Measurements from ENCODE around the gene SLC7A1.
"Not testable (repeated sequence)": the region's sequence is repeated elsewhere in the genome, so short reads cannot be mapped to it uniquely, and the experiment has no call there.

The SLC7A1 gene

GRCh38 chr13:29595380-29596063, at the start of gene SLC7A1:
TSS of gene SLC7A1 (minus strand) at chr13:29595688. CDS start at chr13:29536188, 59,500 bp downstream.
- DNase-seq (ENCODE audit: low spot score) = peak; percentile 78

- DNase-seq (ENCODE audit: low spot score) = no peak
Observed at GRCh38 chr13:29640665-29641064, 45.2 kb upstream of the SLC7A1 start.

- DNase-seq (ENCODE audit: low spot score) = not testable (repeated sequence)
Observed at GRCh38 chr13:29636831-29637230, 41.3 kb upstream of the SLC7A1 start.

GRCh38 chr13:29624997-29625396, 29.5 kb upstream of the SLC7A1 start:
- no peak for DNase-seq (ENCODE audit: low spot score)

GRCh38 chr13:29621841-29622240, 26.4 kb upstream of the SLC7A1 start:
- no peak for DNase-seq (ENCODE audit: low spot score)

GRCh38 chr13:29621051-29621800, 25.7 kb upstream of the SLC7A1 start:
- DNase-seq (ENCODE audit: low spot score) = no peak

GRCh38 chr13:29619995-29620394, 24.5 kb upstream of the SLC7A1 start:
- no peak for DNase-seq (ENCODE audit: low spot score)

- no peak for DNase-seq (ENCODE audit: low spot score)
Observed at GRCh38 chr13:29613101-29613500, 17.6 kb upstream of the SLC7A1 start.

GRCh38 chr13:29607465-29607864, 12.0 kb upstream of the SLC7A1 start:
- no peak for DNase-seq (ENCODE audit: low spot score)

GRCh38 chr13:29605860-29606526, 10.5 kb upstream of the SLC7A1 start:
- no peak for DNase-seq (ENCODE audit: low spot score)

GRCh38 chr13:29598321-29598720, 2.8 kb upstream of the SLC7A1 start:
- DNase-seq (ENCODE audit: low spot score) = no peak

GRCh38 chr13:29597706-29598105, 2.2 kb upstream of the SLC7A1 start:
- DNase-seq (ENCODE audit: low spot score) = no peak

- no peak for DNase-seq (ENCODE audit: low spot score)
Observed at GRCh38 chr13:29597246-29597645, 1.8 kb upstream of the SLC7A1 start.

- DNase-seq (ENCODE audit: low spot score) = no peak
Observed at GRCh38 chr13:29596064-29596418, 553 bp upstream of the SLC7A1 start.

- DNase-seq (ENCODE audit: low spot score) = peak; percentile 46
Observed at GRCh38 chr13:29594710-29595379, 643 bp downstream of the SLC7A1 start.

- DNase-seq (ENCODE audit: low spot score) = peak; percentile 32
Observed at GRCh38 chr13:29594303-29594709, 1.2 kb downstream of the SLC7A1 start.

- DNase-seq (ENCODE audit: low spot score) = no peak
Observed at GRCh38 chr13:29593605-29594297, 1.7 kb downstream of the SLC7A1 start.

GRCh38 chr13:29591310-29591709, 4.2 kb downstream of the SLC7A1 start:
- DNase-seq (ENCODE audit: low spot score) = no peak

GRCh38 chr13:29589967-29590366, 5.5 kb downstream of the SLC7A1 start:
- no peak for DNase-seq (ENCODE audit: low spot score)

- no peak for DNase-seq (ENCODE audit: low spot score)
Observed at GRCh38 chr13:29589234-29589633, 6.3 kb downstream of the SLC7A1 start.

- DNase-seq (ENCODE audit: low spot score) = no peak
Observed at GRCh38 chr13:29587645-29588044, 7.8 kb downstream of the SLC7A1 start.
